M059J (cell line): ENCODE measurements around the gene OTX1. TPM values are rescaled to one million over a fixed set of nuclear protein-coding genes. Genes with fewer than 3 reads are reported as not detected.
A peak's percentile ranks its signal among the peaks of the same experiment; 100 is the strongest.

Experiments used
- DNase-seq: peaks from one replicate; pipeline ENCODE4 v3.0.0-alpha.2; 2012; ENCODE audit warnings: low read depth
- total RNA-seq: library from RNA; depleted of rRNA; stranded (reverse); fragments of >200 nt; shearing (Covaris generic); gene quantifications from 2 replicates; pipeline ENCODE4 v1.2.3, GENCODE V29; 2014

The OTX1 gene
- total RNA-seq, 1 experiment from 2014 or later: 0.59 TPM

- no peak for DNase-seq
Observed at GRCh38 chr2:63046961-63047320, 3.7 kb upstream of the OTX1 start.

- DNase-seq: peak; percentile 45
Observed at GRCh38 chr2:63047321-63048279, 3.0 kb upstream of the OTX1 start.

GRCh38 chr2:63048367-63049171 is 2.1 kb upstream of the OTX1 start:
- DNase-seq: peak; percentile 34

- DNase-seq: peak; percentile 29
Observed at GRCh38 chr2:63049211-63049969, 1.2 kb upstream of the OTX1 start.

GRCh38 chr2:63049970-63050333 is 678 bp upstream of the OTX1 start:
- DNase-seq: peak; percentile 59

- DNase-seq: no peak
Observed at GRCh38 chr2:63051042-63051794, 588 bp downstream of the OTX1 start.

- no peak for DNase-seq
Observed at GRCh38 chr2:63051795-63052333, 1.2 kb downstream of the OTX1 start.

GRCh38 chr2:63052411-63053080 is 1.9 kb downstream of the OTX1 start:
- DNase-seq: no peak

- DNase-seq: no peak
Observed at GRCh38 chr2:63053081-63053888, 2.7 kb downstream of the OTX1 start.

- DNase-seq: no peak
Observed at GRCh38 chr2:63053889-63054602, 3.4 kb downstream of the OTX1 start.

GRCh38 chr2:63054841-63055225 is 4.2 kb downstream of the OTX1 start:
- DNase-seq: no peak

GRCh38 chr2:63055226-63056106 is 4.8 kb downstream of the OTX1 start:
- no peak for DNase-seq

GRCh38 chr2:63056107-63057050 is 5.7 kb downstream of the OTX1 start:
- DNase-seq: no peak

GRCh38 chr2:63057249-63058143 is 6.9 kb downstream of the OTX1 start:
- no peak for DNase-seq

GRCh38 chr2:63058144-63058920 is 7.7 kb downstream of the OTX1 start:
- DNase-seq: no peak
